Small intestine (tissue), 7 donors: ENCODE measurements around the gene PSEN2. TPM values are rescaled to one million over a fixed set of nuclear protein-coding genes. Genes with fewer than 3 reads are reported as not detected.
"Not testable (repeated sequence)": the region's sequence is repeated elsewhere in the genome, so short reads cannot be mapped to it uniquely, and the experiment has no call there.

Source experiments
- DNase-seq, 2 donors: peaks; one replicate each; pipeline versions ENCODE4 v3.0.0 to v3.0.0-alpha.2; 2013
- FAIRE-seq: peaks from 2 replicates; lab custom pipeline; 2012; peaks lifted over from hg19 to GRCh38; lab: Jason Lieb, UNC
- H3K27ac ChIP-seq, 3 donors: one replicate each; pipeline ENCODE4 v1.5.1; 2013; ENCODE audit warnings: low read length in 2 of 3, mild to moderate bottlenecking in 2 of 3, control low read depth in 1 of 3, inconsistent platforms in 1 of 3, low read depth in 1 of 3, moderate library complexity in 1 of 3
- H3K27me3 ChIP-seq, 3 donors: one replicate each; pipeline ENCODE4 v1.6.1; 2013; ENCODE audit warnings: low read length in 3 of 3, inconsistent platforms in 1 of 3; ENCODE audit not compliant: control insufficient read depth in 3 of 3, insufficient read depth in 3 of 3
- H3K36me3 ChIP-seq, 3 donors: one replicate each; pipeline ENCODE4 v1.6.1; 2013; ENCODE audit warnings: low read length in 3 of 3, inconsistent platforms in 1 of 3, low read depth in 1 of 3, mild to moderate bottlenecking in 1 of 3, moderate library complexity in 1 of 3; ENCODE audit not compliant: control insufficient read depth in 3 of 3, insufficient read depth in 2 of 3
- H3K4me1 ChIP-seq, 3 donors: one replicate each; pipeline ENCODE4 v1.6.1; 2013; ENCODE audit warnings: low read length in 2 of 3, inconsistent platforms in 1 of 3, low read depth in 1 of 3, mild to moderate bottlenecking in 1 of 3, moderate library complexity in 1 of 3; ENCODE audit not compliant: control insufficient read depth in 3 of 3, insufficient read depth in 2 of 3
- H3K4me3 ChIP-seq, 3 donors: one replicate each; pipeline ENCODE4 v1.5.1; 2013; ENCODE audit warnings: low read length in 3 of 3, control low read depth in 1 of 3, inconsistent platforms in 1 of 3, low read depth in 1 of 3, mild to moderate bottlenecking in 1 of 3, moderate library complexity in 1 of 3
- H3K9me3 ChIP-seq, 2 donors: one replicate each; pipeline ENCODE4 v1.6.1; 2013; ENCODE audit warnings: low read depth in 1 of 2, low read length in 1 of 2; ENCODE audit not compliant: control insufficient read depth in 2 of 2, insufficient read depth in 1 of 2
- WGBS, 3 donors: extraction: QIAGEN DNeasy Blood & Tissue Kit; methylation state at CpG; one replicate each; pipeline ENCODE4 v1.1.7; 2013; 5-methylcytosine and 5-hydroxymethylcytosine counted together
- polyA plus RNA-seq, 4 donors: library from polyadenylated mRNA; stranded (reverse) in 3 of 4; unstranded in 1 of 4; fragments of 200-250 nt in 3 of 4; fragments of 120-200 nt in 1 of 4; gene quantifications; one replicate each; pipeline versions ENCODE4 v1.2.1 to v1.2.3, GENCODE V29; 2013
- donor health status: healthy with polysubstance abuse.
- donor health status: control.
- donor health status: control.
- donor health status: Bipolar disorder and iron deficiency.
- donor health status: healthy.

The PSEN2 gene
- polyA plus RNA-seq, 4 donors, result 13.3 to 19.5 (median 18.4) TPM

GRCh38 chr1:226845624-226846023, 24.8 kb upstream of the PSEN2 start:
- no peak overlapping the region for H3K4me3 ChIP-seq
- no peak for DNase-seq
- H3K9me3 ChIP-seq, result no peaks in the 10 kb centered on the region
- no peak for FAIRE-seq
- H3K27ac ChIP-seq, result no peak overlapping the region
- no peaks in the 10 kb centered on the region for H3K4me1 ChIP-seq
- no peaks in the 10 kb centered on the region for H3K27me3 ChIP-seq
- no peaks in the 10 kb centered on the region for H3K36me3 ChIP-seq

GRCh38 chr1:226846786-226847185, 23.6 kb upstream of the PSEN2 start:
- DNase-seq (no peak), FAIRE-seq (no peak)
- H3K36me3 ChIP-seq, result no peaks in the 10 kb centered on the region
- no peak overlapping the region for H3K4me3 ChIP-seq
- WGBS, 3 donors, result 39 to 53% (median 52%) methylated on average over 1 of the region's 1 CpG
- no peaks in the 10 kb centered on the region for H3K4me1 ChIP-seq
- H3K27me3 ChIP-seq, result no peaks in the 10 kb centered on the region
- no peaks in the 10 kb centered on the region for H3K9me3 ChIP-seq
- no peak overlapping the region for H3K27ac ChIP-seq

- 88 to 100% (median 97%) methylated on average over 1 of the region's 1 CpG for WGBS, 3 donors
- not testable (repeated sequence) for H3K9me3 ChIP-seq, H3K27ac ChIP-seq, H3K4me1 ChIP-seq, H3K4me3 ChIP-seq, FAIRE-seq, H3K27me3 ChIP-seq, H3K36me3 ChIP-seq, DNase-seq
Measured at GRCh38 chr1:226854548-226854947, 15.9 kb upstream of the PSEN2 start.

GRCh38 chr1:226862890-226863289, 7.5 kb upstream of the PSEN2 start:
- DNase-seq (peak in 1 of 2 donors; percentile 14), FAIRE-seq (no peak)
- no peaks in the 10 kb centered on the region for H3K36me3 ChIP-seq
- H3K4me1 ChIP-seq, result peaks cover 0 to 6% (median 5%) of the 10 kb centered on the region in 3 donors
- H3K27ac ChIP-seq, result no peak overlapping the region
- no peaks in the 10 kb centered on the region for H3K27me3 ChIP-seq
- H3K9me3 ChIP-seq, result no peaks in the 10 kb centered on the region
- H3K4me3 ChIP-seq, result no peak overlapping the region

- Histone ChIP-seq H3K27ac (no peak overlapping the region), H3K9me3 (no peaks in the 10 kb centered on the region)
- WGBS, 3 donors, result 69 to 88% (median 75%) methylated on average over 5 of the region's 5 CpGs
Measured at GRCh38 chr1:226863446-226863845, 7.0 kb upstream of the PSEN2 start.

GRCh38 chr1:226864311-226864710, 6.1 kb upstream of the PSEN2 start:
- Histone ChIP-seq H3K4me3 (no peak overlapping the region), H3K36me3 (no peaks in the 10 kb centered on the region), H3K9me3 (no peaks in the 10 kb centered on the region), H3K4me1 (peaks cover 0 to 6% (median 5%) of the 10 kb centered on the region in 3 donors), H3K27me3 (no peaks in the 10 kb centered on the region), H3K27ac (no peak overlapping the region)
- FAIRE-seq (no peak), DNase-seq (peak; percentile 41 to 84)
- WGBS, 3 donors, result 74 to 89% (median 79%) methylated on average over 4 of the region's 4 CpGs

More at GRCh38 chr1:226863446-226863845, 7.0 kb upstream of the PSEN2 start:
- H3K27me3 ChIP-seq, result no peaks in the 10 kb centered on the region
- DNase-seq (no peak), FAIRE-seq (no peak)
- no peaks in the 10 kb centered on the region for H3K36me3 ChIP-seq
- H3K4me1 ChIP-seq, result peaks cover 0 to 6% (median 5%) of the 10 kb centered on the region in 3 donors
- H3K4me3 ChIP-seq, result no peak overlapping the region

- Histone ChIP-seq H3K4me3 (no peak overlapping the region), H3K9me3 (no peaks in the 10 kb centered on the region), H3K4me1 (peaks cover 0 to 6% (median 5%) of the 10 kb centered on the region in 3 donors), H3K36me3 (no peaks in the 10 kb centered on the region), H3K27ac (no peak overlapping the region), H3K27me3 (no peaks in the 10 kb centered on the region)
- 9 to 49% (median 32%) methylated on average over 4 of the region's 4 CpGs for whole genome bisulfite sequencing, 3 donors
- peak in 1 of 2 donors; percentile 73 for DNase-seq
- no peak for FAIRE-seq
Measured at GRCh38 chr1:226865590-226865989, 4.8 kb upstream of the PSEN2 start.

GRCh38 chr1:226867461-226868054, 2.9 kb upstream of the PSEN2 start:
- no peak overlapping the region for H3K27ac ChIP-seq
- no peaks in the 10 kb centered on the region for H3K9me3 ChIP-seq
- H3K27me3 ChIP-seq, result no peaks in the 10 kb centered on the region
- H3K36me3 ChIP-seq, result no peaks in the 10 kb centered on the region
- WGBS, 3 donors, result 72 to 80% (median 76%) methylated on average over 6 of the region's 6 CpGs
- no peak for DNase-seq
- H3K4me1 ChIP-seq, result peaks cover 6 to 15% (median 9%) of the 10 kb centered on the region in 3 donors
- FAIRE-seq, result no peak
- no peak overlapping the region for H3K4me3 ChIP-seq

- H3K4me3 ChIP-seq, result no peak overlapping the region
- peaks cover 6 to 15% (median 9%) of the 10 kb centered on the region in 3 donors for H3K4me1 ChIP-seq
- H3K9me3 ChIP-seq, result no peaks in the 10 kb centered on the region
- 98 to 100% (median 100%) methylated on average over 1 of the region's 1 CpG for WGBS, 3 donors
- no peak overlapping the region for H3K27ac ChIP-seq
- H3K36me3 ChIP-seq, result no peaks in the 10 kb centered on the region
- DNase-seq (no peak), FAIRE-seq (no peak)
- H3K27me3 ChIP-seq, result no peaks in the 10 kb centered on the region
Measured at GRCh38 chr1:226868726-226869125, 1.7 kb upstream of the PSEN2 start.
